ENCODE data around the gene RIPK4. TPM values are rescaled to one million over a fixed set of nuclear protein-coding genes. Genes with fewer than 3 reads are reported as not detected.

The RIPK4 gene
- total and polyA plus RNA-seq, 2 of the 13 experiments (the other 11 are each of a cell fraction or from before 2014, with no cell fraction given) = 3.1 to 4.9 TPM

DNA sequence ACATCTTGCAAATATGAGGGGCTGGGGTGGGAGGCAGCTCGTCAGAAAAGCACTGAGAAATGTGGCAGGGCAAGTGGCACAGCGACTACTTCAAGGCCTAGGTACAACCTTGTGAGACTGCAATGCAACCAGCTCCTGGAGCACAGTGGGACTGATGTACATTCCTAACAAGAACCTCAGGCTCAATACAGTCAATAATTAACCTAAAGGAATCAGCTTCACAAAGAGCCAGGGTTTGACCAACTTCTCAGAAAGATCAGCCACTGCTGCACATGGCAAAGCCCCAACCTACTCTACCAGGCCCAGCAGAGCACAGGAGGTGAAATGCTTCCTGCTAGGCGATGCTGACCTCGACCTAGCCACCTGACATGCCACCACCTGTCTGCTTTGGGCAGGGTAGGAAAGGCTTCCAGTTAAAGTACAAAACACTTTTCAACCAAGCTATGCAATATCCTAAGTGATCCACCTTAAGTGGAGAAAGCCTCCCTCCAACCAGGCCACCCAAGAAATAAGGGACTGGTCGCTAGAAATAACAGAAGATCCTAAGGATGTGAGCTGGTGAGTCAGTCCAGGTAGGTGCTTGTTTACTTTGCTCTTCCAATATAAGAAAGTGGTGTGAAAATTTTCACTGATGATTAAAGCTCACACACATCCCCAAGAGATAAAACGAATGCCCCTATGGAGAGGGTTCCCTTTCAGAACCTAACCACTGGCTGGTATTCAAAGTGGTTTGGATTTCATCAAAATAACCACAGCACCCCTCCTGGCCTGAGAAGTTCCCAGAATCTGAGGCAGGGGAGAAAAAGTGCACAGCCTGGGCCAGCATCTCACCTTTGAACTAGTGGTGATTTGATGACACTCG is 2.1 kb downstream of the RIPK4 start (continued):
- TF ChIP-seq, protein P1, sequence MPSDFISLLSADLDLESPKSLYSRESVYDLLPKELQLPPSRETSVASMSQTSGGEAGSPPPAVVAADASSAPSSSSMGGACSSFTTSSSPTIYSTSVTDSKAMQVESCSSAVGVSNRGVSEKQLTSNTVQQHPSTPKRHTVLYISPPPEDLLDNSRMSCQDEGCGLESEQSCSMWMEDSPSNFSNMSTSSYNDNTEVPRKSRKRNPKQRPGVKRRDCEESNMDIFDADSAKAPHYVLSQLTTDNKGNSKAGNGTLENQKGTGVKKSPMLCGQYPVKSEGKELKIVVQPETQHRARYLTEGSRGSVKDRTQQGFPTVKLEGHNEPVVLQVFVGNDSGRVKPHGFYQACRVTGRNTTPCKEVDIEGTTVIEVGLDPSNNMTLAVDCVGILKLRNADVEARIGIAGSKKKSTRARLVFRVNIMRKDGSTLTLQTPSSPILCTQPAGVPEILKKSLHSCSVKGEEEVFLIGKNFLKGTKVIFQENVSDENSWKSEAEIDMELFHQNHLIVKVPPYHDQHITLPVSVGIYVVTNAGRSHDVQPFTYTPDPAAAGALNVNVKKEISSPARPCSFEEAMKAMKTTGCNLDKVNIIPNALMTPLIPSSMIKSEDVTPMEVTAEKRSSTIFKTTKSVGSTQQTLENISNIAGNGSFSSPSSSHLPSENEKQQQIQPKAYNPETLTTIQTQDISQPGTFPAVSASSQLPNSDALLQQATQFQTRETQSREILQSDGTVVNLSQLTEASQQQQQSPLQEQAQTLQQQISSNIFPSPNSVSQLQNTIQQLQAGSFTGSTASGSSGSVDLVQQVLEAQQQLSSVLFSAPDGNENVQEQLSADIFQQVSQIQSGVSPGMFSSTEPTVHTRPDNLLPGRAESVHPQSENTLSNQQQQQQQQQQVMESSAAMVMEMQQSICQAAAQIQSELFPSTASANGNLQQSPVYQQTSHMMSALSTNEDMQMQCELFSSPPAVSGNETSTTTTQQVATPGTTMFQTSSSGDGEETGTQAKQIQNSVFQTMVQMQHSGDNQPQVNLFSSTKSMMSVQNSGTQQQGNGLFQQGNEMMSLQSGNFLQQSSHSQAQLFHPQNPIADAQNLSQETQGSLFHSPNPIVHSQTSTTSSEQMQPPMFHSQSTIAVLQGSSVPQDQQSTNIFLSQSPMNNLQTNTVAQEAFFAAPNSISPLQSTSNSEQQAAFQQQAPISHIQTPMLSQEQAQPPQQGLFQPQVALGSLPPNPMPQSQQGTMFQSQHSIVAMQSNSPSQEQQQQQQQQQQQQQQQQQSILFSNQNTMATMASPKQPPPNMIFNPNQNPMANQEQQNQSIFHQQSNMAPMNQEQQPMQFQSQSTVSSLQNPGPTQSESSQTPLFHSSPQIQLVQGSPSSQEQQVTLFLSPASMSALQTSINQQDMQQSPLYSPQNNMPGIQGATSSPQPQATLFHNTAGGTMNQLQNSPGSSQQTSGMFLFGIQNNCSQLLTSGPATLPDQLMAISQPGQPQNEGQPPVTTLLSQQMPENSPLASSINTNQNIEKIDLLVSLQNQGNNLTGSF (CRISPR knock-in tag; IDR thresholded peaks at IDR 0.05) = no peak
- TF ChIP-seq ZNF792 (CRISPR knock-in tag; IDR thresholded peaks at IDR 0.05) (peak; percentile 22; the same call in 1 of the 2 replicates), ELF3 (CRISPR knock-in tag; IDR thresholded peaks at IDR 0.05) (peak; percentile 63), MXI1 (IDR thresholded peaks at IDR 0.05; ENCODE audit: borderline replicate concordance, low read depth, low read length) (0 out of 3 replicates have a peak, but pooled peaks have one; percentile 25), ZNF34 (CRISPR knock-in tag; IDR thresholded peaks at IDR 0.05; ENCODE audit: borderline replicate concordance) (no peak), MTF2 (CRISPR knock-in tag; IDR thresholded peaks at IDR 0.05; ENCODE audit: borderline replicate concordance) (no peak), TOPORS (CRISPR knock-in tag; IDR thresholded peaks at IDR 0.05) (no peak), KDM3A (CRISPR knock-in tag; IDR thresholded peaks at IDR 0.05; ENCODE audit: low read depth) (no peak), MYC (CRISPR knock-in tag; IDR thresholded peaks at IDR 0.05; ENCODE audit: borderline replicate concordance) (peak; percentile 63; the same call in 1 of the 2 replicates), TEAD3 (CRISPR knock-in tag; optimal IDR thresholded peaks at IDR 0.05; ENCODE audit: borderline replicate concordance) (peak; percentile 51), ZNF292 (CRISPR knock-in tag; IDR thresholded peaks at IDR 0.05; ENCODE audit: borderline replicate concordance, low read depth) (0 out of 2 replicates have a peak, but pooled peaks have one; percentile 24), SRY (CRISPR knock-in tag; IDR thresholded peaks at IDR 0.05) (no peak), ZNF552 (CRISPR knock-in tag; IDR thresholded peaks at IDR 0.05; ENCODE audit: borderline replicate concordance) (no peak), ZFP37 (CRISPR knock-in tag; IDR thresholded peaks at IDR 0.05; ENCODE audit: borderline replicate concordance) (no peak), ZNF451 (CRISPR knock-in tag; IDR thresholded peaks at IDR 0.05) (no peak), ZNF660 (CRISPR knock-in tag; IDR thresholded peaks at IDR 0.05; ENCODE audit: borderline replicate concordance, low read depth) (no peak), ZNF136 (CRISPR knock-in tag; IDR thresholded peaks at IDR 0.05; ENCODE audit: low read depth) (no peak), ZFY (CRISPR knock-in tag; IDR thresholded peaks at IDR 0.05) (peak; percentile 63; the same call in 1 of the 2 replicates), SOX5 (CRISPR knock-in tag; IDR thresholded peaks at IDR 0.05; ENCODE audit: borderline replicate concordance) (peak; percentile 14; the same call in 1 of the 2 replicates), U2AF1 (optimal IDR thresholded peaks at IDR 0.05; ENCODE audit: low read depth, low read length) (no peak), SIX4 (CRISPR knock-in tag; IDR thresholded peaks at IDR 0.05) (no peak)
- TF ChIP-seq, protein P2, sequence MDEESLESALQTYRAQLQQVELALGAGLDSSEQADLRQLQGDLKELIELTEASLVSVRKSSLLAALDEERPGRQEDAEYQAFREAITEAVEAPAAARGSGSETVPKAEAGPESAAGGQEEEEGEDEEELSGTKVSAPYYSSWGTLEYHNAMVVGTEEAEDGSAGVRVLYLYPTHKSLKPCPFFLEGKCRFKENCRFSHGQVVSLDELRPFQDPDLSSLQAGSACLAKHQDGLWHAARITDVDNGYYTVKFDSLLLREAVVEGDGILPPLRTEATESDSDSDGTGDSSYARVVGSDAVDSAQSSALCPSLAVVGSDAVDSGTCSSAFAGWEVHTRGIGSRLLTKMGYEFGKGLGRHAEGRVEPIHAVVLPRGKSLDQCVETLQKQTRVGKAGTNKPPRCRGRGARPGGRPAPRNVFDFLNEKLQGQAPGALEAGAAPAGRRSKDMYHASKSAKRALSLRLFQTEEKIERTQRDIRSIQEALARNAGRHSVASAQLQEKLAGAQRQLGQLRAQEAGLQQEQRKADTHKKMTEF (CRISPR knock-in tag; IDR thresholded peaks at IDR 0.05) = 0 out of 2 replicates have a peak, but pooled peaks have one; percentile 36
- TF ChIP-seq, protein P3, sequence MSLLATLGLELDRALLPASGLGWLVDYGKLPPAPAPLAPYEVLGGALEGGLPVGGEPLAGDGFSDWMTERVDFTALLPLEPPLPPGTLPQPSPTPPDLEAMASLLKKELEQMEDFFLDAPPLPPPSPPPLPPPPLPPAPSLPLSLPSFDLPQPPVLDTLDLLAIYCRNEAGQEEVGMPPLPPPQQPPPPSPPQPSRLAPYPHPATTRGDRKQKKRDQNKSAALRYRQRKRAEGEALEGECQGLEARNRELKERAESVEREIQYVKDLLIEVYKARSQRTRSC (CRISPR knock-in tag; IDR thresholded peaks at IDR 0.05; ENCODE audit: low read depth) = 0 out of 2 replicates have a peak, but pooled peaks have one; percentile 55
